ENCODE data around the gene GADL1.

- TF ChIP-seq, protein P1, sequence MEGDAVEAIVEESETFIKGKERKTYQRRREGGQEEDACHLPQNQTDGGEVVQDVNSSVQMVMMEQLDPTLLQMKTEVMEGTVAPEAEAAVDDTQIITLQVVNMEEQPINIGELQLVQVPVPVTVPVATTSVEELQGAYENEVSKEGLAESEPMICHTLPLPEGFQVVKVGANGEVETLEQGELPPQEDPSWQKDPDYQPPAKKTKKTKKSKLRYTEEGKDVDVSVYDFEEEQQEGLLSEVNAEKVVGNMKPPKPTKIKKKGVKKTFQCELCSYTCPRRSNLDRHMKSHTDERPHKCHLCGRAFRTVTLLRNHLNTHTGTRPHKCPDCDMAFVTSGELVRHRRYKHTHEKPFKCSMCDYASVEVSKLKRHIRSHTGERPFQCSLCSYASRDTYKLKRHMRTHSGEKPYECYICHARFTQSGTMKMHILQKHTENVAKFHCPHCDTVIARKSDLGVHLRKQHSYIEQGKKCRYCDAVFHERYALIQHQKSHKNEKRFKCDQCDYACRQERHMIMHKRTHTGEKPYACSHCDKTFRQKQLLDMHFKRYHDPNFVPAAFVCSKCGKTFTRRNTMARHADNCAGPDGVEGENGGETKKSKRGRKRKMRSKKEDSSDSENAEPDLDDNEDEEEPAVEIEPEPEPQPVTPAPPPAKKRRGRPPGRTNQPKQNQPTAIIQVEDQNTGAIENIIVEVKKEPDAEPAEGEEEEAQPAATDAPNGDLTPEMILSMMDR (IDR thresholded peaks at IDR 0.05), result no peak
- no peak for TF ChIP-seq POLR2A (IDR thresholded peaks at IDR 0.05)
- TF ChIP-seq EP300 (IDR thresholded peaks at IDR 0.05), result no peak
These were observed 140.7 kb downstream of the GADL1 start for GRCh38 chr3:30753766-30754165.
